GM21447 (cell line): Measurements from ENCODE around the gene NAALADL2.

Experiments
- ATAC-seq: cut with Tn5 transposase; IDR thresholded peaks from one replicate; pipeline ENCODE4 v1.9.1; 2021; ENCODE audit not compliant: unreplicated experiment

The NAALADL2 gene

DNA sequence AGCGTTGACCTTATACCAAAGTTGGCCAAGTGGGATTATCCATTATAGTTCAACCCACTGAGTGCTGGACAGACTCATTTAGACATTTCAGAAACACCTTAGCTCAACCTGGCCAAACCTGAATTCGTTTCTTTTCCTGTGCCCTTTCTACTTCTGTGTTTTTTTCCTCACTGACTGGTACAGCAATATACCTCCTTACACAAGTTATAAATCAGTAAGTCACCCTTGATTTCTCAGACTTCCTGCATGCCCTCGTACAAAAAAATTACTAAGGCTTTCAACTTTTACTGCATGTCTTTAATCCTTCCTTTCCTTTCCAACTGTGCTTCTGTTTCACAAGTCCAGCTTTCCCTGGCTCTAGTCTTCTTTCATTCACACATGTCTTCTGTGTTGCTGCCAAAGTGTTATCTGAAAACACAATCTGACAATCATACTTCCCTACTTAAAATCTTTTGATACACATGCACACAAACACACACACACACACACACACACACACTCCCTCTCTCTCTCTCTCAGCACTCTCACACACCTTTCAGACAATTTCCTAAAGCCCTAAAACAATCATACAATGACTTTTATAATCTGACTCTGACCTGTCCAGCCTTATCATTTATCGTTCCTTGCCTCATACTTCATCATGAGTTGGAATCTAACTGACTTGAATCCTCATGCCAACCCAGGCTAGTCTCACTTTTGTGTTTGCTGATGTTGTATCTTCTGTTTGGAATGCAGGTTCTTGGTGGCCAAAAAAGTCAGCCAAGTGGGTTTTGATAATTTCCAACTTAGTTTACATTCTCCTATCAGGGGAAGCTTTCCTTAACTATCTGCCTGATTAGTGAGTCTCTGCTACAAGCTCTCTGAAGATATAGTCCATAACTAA, 436.4 kb downstream of the NAALADL2 start:
- no peak for ATAC-seq

- ATAC-seq: no peak
Observed at GRCh38 chr3:175297216-175297615, 438.1 kb downstream of the NAALADL2 start.

GRCh38 chr3:175301741-175302140, 442.6 kb downstream of the NAALADL2 start:
- no peak for ATAC-seq

GRCh38 chr3:175304404-175304803, 445.3 kb downstream of the NAALADL2 start:
- ATAC-seq: no peak

DNA sequence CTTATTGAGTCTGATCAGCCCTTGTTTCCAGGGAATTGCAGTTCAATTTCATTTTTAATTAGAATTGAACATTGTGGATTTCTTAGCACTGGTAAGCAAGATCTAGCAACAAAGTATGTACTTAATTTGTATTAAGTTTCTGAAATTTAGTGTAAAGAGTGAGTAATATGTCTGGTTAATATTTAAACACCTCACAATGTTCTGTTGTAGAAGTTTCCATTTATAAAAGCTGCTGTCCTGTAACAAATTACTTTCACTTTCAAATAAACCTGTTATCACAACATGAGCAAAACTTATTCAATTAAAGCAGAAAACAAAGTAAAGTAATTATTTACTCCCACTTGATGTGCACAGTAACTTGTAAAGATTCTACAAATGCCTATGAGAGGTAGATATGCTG, 448.5 kb downstream of the NAALADL2 start:
- ATAC-seq: no peak

DNA sequence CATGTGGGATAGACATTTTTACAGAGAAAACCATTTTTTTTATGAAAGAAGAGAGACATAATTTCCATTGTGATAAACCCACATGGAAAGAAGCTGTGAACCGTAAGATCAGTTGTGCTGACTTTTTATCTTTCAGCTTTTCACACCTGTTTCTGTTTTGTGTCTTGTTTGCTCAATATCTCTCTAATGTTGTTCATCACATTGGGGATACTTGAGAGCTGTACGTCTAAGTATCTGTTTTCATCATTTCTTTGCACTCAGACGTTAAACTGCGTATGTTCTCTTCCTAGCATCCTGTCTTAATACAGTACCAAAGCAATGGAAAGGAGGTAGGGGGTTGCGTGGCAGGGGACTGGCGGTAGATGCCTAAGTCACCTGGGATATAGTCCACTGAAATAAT, 449.0 kb downstream of the NAALADL2 start:
- ATAC-seq: no peak

DNA sequence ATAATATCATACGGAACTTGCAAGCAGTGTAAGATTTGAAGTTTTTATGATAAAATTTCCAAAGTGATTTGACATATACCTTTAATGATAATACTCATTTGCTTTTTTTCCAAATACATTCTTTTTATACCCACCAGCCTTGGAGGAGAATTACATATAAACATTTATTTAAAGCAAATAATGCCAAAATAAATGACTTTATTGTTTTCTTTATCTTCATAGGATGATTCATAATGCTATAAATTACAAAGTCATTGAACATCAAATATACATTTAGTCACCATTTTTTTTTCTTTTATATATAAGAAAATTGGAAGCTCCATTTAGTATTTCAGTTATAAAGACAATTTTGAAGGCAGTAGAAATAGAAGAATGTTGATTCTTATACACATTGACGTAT, 450.9 kb downstream of the NAALADL2 start:
- no peak for ATAC-seq

DNA sequence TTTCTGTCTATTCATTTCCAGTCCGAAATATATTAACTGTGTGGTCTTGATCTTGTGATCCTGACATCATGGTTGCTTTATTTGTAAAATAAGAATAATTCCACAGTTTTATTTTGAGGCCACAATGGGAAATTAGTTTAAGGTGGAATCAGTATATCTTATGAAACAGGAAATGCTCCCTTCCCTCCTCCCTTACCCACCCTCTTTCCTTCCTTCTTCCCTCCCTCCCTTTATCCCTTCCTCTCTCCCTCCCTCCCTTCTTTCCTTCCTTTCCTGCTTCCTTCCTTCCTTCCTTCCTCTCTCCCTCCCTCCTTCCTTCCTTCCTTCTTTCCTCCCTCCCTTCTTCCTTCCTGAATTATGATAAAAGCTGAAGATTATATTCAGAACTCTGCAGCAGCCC, 452.3 kb downstream of the NAALADL2 start:
- ATAC-seq: no peak

DNA sequence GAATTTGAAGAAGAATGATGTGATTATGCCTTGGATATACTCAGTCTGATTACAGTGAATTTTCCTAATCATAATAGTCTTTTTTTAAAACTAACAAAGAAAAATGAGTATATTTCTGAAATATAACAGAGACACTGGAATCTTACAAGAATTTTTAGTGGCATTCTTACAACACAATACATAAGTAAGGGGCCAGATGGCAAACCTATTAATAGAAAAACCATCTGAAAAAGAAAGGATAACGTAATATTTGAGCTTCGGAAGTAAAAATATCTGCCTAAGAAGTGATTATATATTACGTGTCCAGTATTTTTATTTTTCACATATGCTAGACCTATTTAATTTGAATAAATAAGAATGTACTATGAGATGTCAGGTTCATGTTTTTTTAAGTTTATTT, 452.8 kb downstream of the NAALADL2 start:
- ATAC-seq: no peak

- ATAC-seq: no peak
Observed at GRCh38 chr3:175312791-175313190, 453.7 kb downstream of the NAALADL2 start.

- no peak for ATAC-seq
Observed at GRCh38 chr3:175316799-175317198, 457.7 kb downstream of the NAALADL2 start.

DNA sequence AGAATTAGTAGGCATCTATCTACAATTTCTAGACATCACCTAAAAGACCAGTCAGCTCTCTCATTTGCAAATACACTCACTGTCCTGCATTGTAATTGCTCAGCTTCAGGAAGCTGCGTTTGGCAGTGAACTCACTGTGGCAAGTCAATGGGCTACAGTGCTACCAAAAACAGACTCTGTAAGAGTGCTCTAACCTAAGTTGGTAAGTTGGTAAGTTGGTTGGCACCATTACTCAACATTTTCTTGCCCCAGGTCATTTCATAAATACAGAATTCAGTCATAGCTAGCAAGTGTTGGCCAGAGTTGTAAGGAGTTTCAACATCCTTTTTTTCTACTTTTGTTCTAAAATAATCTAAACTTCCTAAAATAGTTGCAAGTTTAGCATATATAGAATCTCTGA, 466.3 kb downstream of the NAALADL2 start:
- ATAC-seq: no peak

GRCh38 chr3:175326041-175326440, 466.9 kb downstream of the NAALADL2 start:
- ATAC-seq: no peak

DNA sequence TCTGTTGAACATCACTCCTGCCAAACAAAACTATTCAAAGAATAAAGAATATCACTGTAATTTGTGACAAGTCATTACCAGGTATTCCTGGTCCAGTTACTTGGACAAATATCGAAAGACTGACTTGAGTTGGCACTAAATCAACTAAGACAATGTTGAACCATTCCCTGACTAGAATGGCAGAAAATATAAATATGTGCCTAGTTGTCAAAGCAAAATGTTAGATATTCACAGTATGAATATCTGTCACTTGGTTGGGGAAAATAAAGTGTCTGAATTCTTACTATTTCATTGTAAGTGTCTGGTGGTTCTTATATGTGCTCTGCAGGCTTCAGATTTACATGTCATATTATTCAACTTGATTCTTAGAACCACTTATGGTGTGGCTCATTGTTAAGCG, 470.2 kb downstream of the NAALADL2 start:
- ATAC-seq: no peak

- ATAC-seq: no peak
Observed at GRCh38 chr3:175335229-175335628, 476.1 kb downstream of the NAALADL2 start.

GRCh38 chr3:175336406-175337133, 477.4 kb downstream of the NAALADL2 start:
- no peak for ATAC-seq

GRCh38 chr3:175337631-175338030, 478.5 kb downstream of the NAALADL2 start:
- ATAC-seq: no peak

- no peak for ATAC-seq
Observed at GRCh38 chr3:175338775-175339535, 479.8 kb downstream of the NAALADL2 start.

GRCh38 chr3:175340338-175341015, 481.3 kb downstream of the NAALADL2 start:
- ATAC-seq: no peak

- ATAC-seq: no peak
Observed at GRCh38 chr3:175342196-175342595, 483.1 kb downstream of the NAALADL2 start.

DNA sequence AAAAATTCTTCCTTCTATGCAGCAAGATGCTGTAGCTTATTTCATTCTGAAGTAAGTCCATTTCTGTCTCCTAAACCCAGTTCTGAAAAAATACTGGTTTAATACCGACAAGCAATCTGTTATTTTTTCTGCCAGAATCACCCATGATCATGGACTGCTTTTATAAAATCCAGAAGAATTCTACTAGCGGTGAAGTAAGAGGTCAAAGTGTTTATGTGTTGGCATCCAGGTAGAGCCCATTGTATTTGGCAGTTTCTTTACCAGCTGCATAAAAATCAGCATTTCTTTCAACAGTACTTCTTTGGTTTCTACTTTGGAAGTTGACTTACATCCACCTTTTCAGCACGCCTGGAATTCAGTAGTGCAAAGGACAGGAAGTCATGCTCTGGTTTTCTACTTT, 484.8 kb downstream of the NAALADL2 start:
- no peak for ATAC-seq
